Ovary (tissue), 9 donors: ENCODE results near the gene GZMB. TPM values are rescaled to one million over a fixed set of nuclear protein-coding genes. Genes with fewer than 3 reads are reported as not detected.
"Not testable (repeated sequence)": the region's sequence is repeated elsewhere in the genome, so short reads cannot be mapped to it uniquely, and the experiment has no call there.

Experiments used
- DNase-seq, 5 donors: peaks; one replicate each; pipeline ENCODE4 v3.0.0-alpha.2; 2019 to 2020
- H3K27ac ChIP-seq, 2 donors: fragments of 200-600 bp; one replicate each; pipeline versions ENCODE4 v1.5.1 to v1.8.0; 2019 to 2022
- H3K27me3 ChIP-seq: fragments of 200-600 bp; one replicate; pipeline ENCODE4 v1.8.0; 2022
- H3K36me3 ChIP-seq: fragments of 200-600 bp; sonication (generic); one replicate; pipeline ENCODE4 v1.5.1; 2019
- H3K4me1 ChIP-seq: one replicate; pipeline ENCODE4 v1.8.1; 2013; ENCODE audit warnings: mild to moderate bottlenecking, moderate library complexity; ENCODE audit not compliant: insufficient read depth
- H3K4me3 ChIP-seq: fragments of 200-600 bp; sonication (generic); one replicate; pipeline ENCODE4 v1.5.1; 2017
- H3K9me3 ChIP-seq, 2 donors: fragments of 200-600 bp in 1 of 2; sonication (generic) in 1 of 2; one replicate each; pipeline versions ENCODE4 v1.5.1 to v1.8.1; 2013 to 2019; ENCODE audit warnings: mild to moderate bottlenecking in 1 of 2, moderate library complexity in 1 of 2
- EP300 ChIP-seq: sonication (generic); formaldehyde crosslinking; IDR thresholded peaks from one replicate; pipeline ENCODE4 v1.6.1; 2017; ENCODE audit warnings: antibody characterized with exemption
- POLR2A ChIP-seq: fragments of 450-650 bp; IDR thresholded peaks from one replicate; pipeline ENCODE4 v1.6.1; 2017; ENCODE audit warnings: antibody characterized with exemption, mild to moderate bottlenecking, moderate library complexity
- WGBS, 3 donors: extraction: QIAGEN DNeasy Blood & Tissue Kit in 1 of 3; methylation state at CpG; one replicate each; pipeline versions ENCODE4 v1.1.5 to v1.1.7; 2013 to 2017; 5-methylcytosine and 5-hydroxymethylcytosine counted together
- intact Hi-C, 4 donors: fragments of 100-400 bp; cut with DNase I; formaldehyde crosslinking; loops; one replicate each; pipeline versions ENCODE4 v1.11.0 to v1.15.1; 2022 to 2023
- polyA plus RNA-seq, 2 donors: library from polyadenylated mRNA; stranded (reverse); fragments of 200-250 nt in 1 of 2; fragments of 350-450 nt in 1 of 2; fragmentation: Illumina TruSeq in 1 of 2; extraction: RNeasy Lipid Tissue Mini Kit (QIAGEN cat#74804) in 1 of 2; gene quantifications; one replicate each; pipeline ENCODE4 v1.2.3, GENCODE V29; 2013 to 2014
- total RNA-seq, 7 donors: library from RNA; depleted of rRNA in 2 of 7; stranded (reverse); fragments of >200 nt in 2 of 7; fragmentation: NEBNext Ultra II Directional in 3 of 7; extraction: Animal tissue kit (Norgen Biotek cat#: 25700) in 3 of 7; gene quantifications; one replicate each; pipeline versions ENCODE4 v1.1.0 to v1.2.4, GENCODE V29; 2016 to 2023
- TF ChIP-seq, protein P1 (sequence below), 3 donors: fragments of 450-650 bp in 2 of 3; fragments of 200-600 bp in 1 of 3; IDR thresholded peaks; one replicate each; pipeline versions ENCODE4 v1.5.1 to v1.8.0; 2016 to 2022; ENCODE audit warnings: antibody characterized with exemption in 3 of 3, mild to moderate bottlenecking in 1 of 3
- donor health status: DM: no; HTN: no; CAD: no; lungs with moderate emphysema.
- donor health status: DM: no; HTN: no; CAD: no.
- donor health status: Bipolar disorder and iron deficiency.
- donor health status: DM: yes; HTN: yes; CAD: no.
- donor health status: DM: no; HTN: no; CAD: no.
- donor health status: DM: yes; HTN: yes; CAD: no.

The GZMB gene
- total and polyA plus RNA-seq, 9 donors: 0.25 to 4.0 (median 1.7) TPM; not detected in 3

GRCh38 chr14:24605435-24606190 lies 28.4 kb downstream of the GZMB start:
- Histone ChIP-seq H3K9me3 (no peaks in the 10 kb centered on the region), H3K4me1 (no peaks in the 10 kb centered on the region), H3K27ac (no peak overlapping the region), H3K27me3 (no peaks in the 10 kb centered on the region), H3K4me3 (no peak overlapping the region), H3K36me3 (no peaks in the 10 kb centered on the region)
- no peak for DNase-seq
- intact Hi-C loops: no loop called here
- WGBS, 3 donors: 34 to 40% (median 39%) methylated on average over 3 of the region's 3 CpGs
- TF ChIP-seq POLR2A (no peak), EP300 (no peak)
- TF ChIP-seq, protein P1, sequence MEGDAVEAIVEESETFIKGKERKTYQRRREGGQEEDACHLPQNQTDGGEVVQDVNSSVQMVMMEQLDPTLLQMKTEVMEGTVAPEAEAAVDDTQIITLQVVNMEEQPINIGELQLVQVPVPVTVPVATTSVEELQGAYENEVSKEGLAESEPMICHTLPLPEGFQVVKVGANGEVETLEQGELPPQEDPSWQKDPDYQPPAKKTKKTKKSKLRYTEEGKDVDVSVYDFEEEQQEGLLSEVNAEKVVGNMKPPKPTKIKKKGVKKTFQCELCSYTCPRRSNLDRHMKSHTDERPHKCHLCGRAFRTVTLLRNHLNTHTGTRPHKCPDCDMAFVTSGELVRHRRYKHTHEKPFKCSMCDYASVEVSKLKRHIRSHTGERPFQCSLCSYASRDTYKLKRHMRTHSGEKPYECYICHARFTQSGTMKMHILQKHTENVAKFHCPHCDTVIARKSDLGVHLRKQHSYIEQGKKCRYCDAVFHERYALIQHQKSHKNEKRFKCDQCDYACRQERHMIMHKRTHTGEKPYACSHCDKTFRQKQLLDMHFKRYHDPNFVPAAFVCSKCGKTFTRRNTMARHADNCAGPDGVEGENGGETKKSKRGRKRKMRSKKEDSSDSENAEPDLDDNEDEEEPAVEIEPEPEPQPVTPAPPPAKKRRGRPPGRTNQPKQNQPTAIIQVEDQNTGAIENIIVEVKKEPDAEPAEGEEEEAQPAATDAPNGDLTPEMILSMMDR (IDR thresholded peaks at IDR 0.05): no peak

- Histone ChIP-seq H3K4me3 (no peak overlapping the region), H3K27ac (no peak overlapping the region), H3K4me1 (no peaks in the 10 kb centered on the region), H3K36me3 (no peaks in the 10 kb centered on the region), H3K9me3 (no peaks in the 10 kb centered on the region), H3K27me3 (no peaks in the 10 kb centered on the region)
- intact Hi-C loops: no loop called here
- DNase-seq: no peak
- TF ChIP-seq POLR2A (no peak), EP300 (no peak)
Observed at GRCh38 chr14:24597403-24597802, 36.6 kb downstream of the GZMB start.

DNA sequence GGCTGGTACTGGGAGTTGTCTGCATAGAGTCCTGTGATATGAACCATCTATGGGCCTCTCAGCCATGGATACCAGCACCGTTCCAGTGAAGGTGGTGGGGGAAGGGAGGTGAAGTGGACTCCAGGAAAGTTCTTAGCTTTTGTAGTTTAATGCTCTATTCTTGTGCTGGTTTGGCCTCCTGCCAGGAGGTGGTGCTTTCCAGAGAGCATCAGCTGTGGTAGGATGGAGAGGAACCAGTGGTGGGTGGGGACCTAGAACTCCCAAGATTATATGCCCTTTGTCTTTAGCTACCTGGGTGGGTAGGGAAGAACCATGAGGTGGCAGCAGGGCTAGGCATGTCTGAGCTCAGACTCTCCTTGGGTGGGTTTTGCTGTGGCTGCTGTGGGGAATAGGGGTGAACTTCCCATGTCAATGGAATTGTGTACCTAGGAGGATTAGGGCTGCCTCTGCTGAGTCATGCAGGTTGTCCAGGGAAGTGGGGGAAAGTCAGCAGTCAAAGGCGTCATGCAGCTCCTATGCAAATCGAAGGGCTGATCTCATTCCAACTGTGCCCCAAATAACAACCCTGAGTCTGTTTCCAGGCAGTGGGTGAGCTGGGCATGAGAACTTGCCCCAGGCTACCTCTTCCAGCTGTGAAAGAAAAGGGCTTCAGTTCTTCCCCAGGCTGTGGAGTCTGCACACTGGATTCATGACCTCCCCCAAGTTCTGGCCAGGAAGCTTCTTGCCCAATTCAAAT lies 38.7 kb downstream of the GZMB start:
- no peak overlapping the region for H3K4me3 ChIP-seq
- TF ChIP-seq, protein P1 (IDR thresholded peaks at IDR 0.05): no peak
- TF ChIP-seq POLR2A (no peak), EP300 (no peak)
- no peaks in the 10 kb centered on the region for H3K36me3 ChIP-seq
- H3K27me3 ChIP-seq: no peaks in the 10 kb centered on the region
- H3K9me3 ChIP-seq: no peaks in the 10 kb centered on the region
- H3K27ac ChIP-seq: no peak overlapping the region
- DNase-seq: no peak
- no peaks in the 10 kb centered on the region for H3K4me1 ChIP-seq
- intact Hi-C loops: no loop called here
- WGBS, 3 donors: 57 to 87% (median 77%) methylated on average over 3 of the region's 3 CpGs

DNA sequence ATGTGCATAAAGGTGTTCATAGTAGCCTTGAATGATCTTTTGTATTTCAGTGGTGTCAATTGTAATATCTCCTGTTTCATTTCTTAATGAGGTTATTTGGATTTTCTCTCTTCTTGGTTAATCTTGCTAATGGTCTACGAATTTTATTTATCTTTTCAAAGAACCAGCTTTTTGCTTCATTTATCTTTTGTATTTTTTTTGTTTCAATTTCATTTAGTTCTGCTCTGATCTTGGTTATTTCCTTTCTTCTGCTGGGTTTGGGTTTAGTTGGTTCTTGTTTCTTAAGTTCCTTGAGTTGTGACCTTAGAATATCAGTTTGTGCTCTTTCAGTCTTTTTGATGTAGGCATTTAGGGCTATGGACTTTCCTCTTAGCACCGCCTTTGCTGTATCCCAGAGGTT lies 43.0 kb downstream of the GZMB start:
- H3K9me3 ChIP-seq, H3K27me3 ChIP-seq, intact Hi-C loops, DNase-seq, H3K27ac ChIP-seq, H3K4me1 ChIP-seq, H3K4me3 ChIP-seq, H3K36me3 ChIP-seq: not testable (repeated sequence)
- 68 to 73% (median 69%) methylated on average over 2 of the region's 2 CpGs for WGBS, 3 donors

DNA sequence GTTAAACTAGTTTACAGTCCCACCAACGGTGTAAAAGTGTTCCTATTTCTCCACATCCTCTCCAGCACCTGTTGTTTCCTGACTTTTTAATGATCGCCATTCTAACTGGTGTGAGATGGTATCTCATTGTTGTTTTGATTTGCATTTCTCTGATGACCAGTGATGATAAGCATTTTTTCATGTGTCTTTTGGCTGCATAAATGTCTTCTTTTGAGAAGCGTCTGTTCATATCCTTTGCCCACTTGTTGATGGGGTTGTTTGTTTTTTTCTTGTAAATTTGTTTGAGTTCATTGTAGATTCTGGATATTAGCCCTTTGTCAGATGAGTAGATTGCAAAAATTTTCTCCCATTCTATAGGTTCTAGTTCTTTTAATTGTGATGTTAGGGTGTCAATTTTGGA lies 49.6 kb downstream of the GZMB start:
- H3K27ac ChIP-seq, H3K4me1 ChIP-seq, H3K36me3 ChIP-seq, H3K4me3 ChIP-seq, intact Hi-C loops, H3K9me3 ChIP-seq, DNase-seq, H3K27me3 ChIP-seq: not testable (repeated sequence)
- 75 to 96% (median 89%) methylated on average over 2 to 3 of the region's 3 CpGs for WGBS, 3 donors

Other genes with a start within 250 kb of the GZMB start
- gene NYNRIN, start 235.2 kb downstream of the GZMB start, total RNA-seq: 10 to 100 TPM; 22.5 to 76.0 (median 63.6) TPM
- gene NYNRIN, start 235.2 kb downstream of the GZMB start, polyA plus RNA-seq: 10 to 100 TPM; 22.0 to 26.2 TPM
- 10 to 100 TPM in 1 of 7 donors, 1 to 10 TPM in 6; 2.0 to 10.5 (median 4.7) TPM for gene CBLN3, start 204.5 kb downstream of the GZMB start, total RNA-seq
- gene CBLN3, start 204.5 kb downstream of the GZMB start, polyA plus RNA-seq: 1 to 10 TPM; 5.8 to 7.5 TPM
- gene KHNYN, start 204.2 kb downstream of the GZMB start, total RNA-seq: 10 to 100 TPM; 41.1 to 84.8 (median 67.8) TPM
- 10 to 100 TPM; 35.1 to 44.4 TPM for gene KHNYN, start 204.2 kb downstream of the GZMB start, polyA plus RNA-seq
- gene SDR39U1, start 191.4 kb downstream of the GZMB start, total RNA-seq: 10 to 100 TPM; 46.2 to 68.8 (median 62.4) TPM
- 10 to 100 TPM; 33.4 to 65.7 TPM for gene SDR39U1, start 191.4 kb downstream of the GZMB start, polyA plus RNA-seq
- under 1 TPM in 2 of 7 donors, not detected in 5; 0.27 to 0.69 TPM for gene CMA1, start 125.9 kb downstream of the GZMB start, total RNA-seq
- 1 to 10 TPM in 1 of 2 donors, under 1 TPM in 1; 0.30 to 4.6 TPM for gene CMA1, start 125.9 kb downstream of the GZMB start, polyA plus RNA-seq
- 1 to 10 TPM in 3 of 7 donors, under 1 TPM in 1, not detected in 3; 0.34 to 1.4 (median 1.2) TPM for gene CTSG, start 57.9 kb downstream of the GZMB start, total RNA-seq
- gene CTSG, start 57.9 kb downstream of the GZMB start, polyA plus RNA-seq: 1 to 10 TPM; 2.0 to 7.5 TPM
- gene GZMH, start 24.5 kb downstream of the GZMB start, total RNA-seq: under 1 TPM in 4 of 7 donors, not detected in 3; 0.47 to 0.80 (median 0.51) TPM
- 1 to 10 TPM in 1 of 2 donors, under 1 TPM in 1; 0.25 to 6.6 TPM for gene GZMH, start 24.5 kb downstream of the GZMB start, polyA plus RNA-seq